Tibial nerve (tissue), 3 donors: ENCODE measurements around the gene EFCAB7.

Experiments
- POLR2A ChIP-seq, 2 donors: fragments of 450-650 bp; IDR thresholded peaks; one replicate each; pipeline ENCODE4 v1.6.1; 2017; ENCODE audit warnings: antibody characterized with exemption in 2 of 2, mild to moderate bottlenecking in 2 of 2, moderate library complexity in 2 of 2
- TF ChIP-seq, protein P1 (sequence below), 5 experiments: fragments of 200-600 bp in 3 of 5; fragments of 450-650 bp in 2 of 5; sonication (generic) in 3 of 5; IDR thresholded peaks; one replicate each; pipeline ENCODE4 v1.5.1; 2016 to 2019; ENCODE audit warnings: antibody characterized with exemption in 5 of 5, mild to moderate bottlenecking in 3 of 5, moderate library complexity in 2 of 5

DNA sequence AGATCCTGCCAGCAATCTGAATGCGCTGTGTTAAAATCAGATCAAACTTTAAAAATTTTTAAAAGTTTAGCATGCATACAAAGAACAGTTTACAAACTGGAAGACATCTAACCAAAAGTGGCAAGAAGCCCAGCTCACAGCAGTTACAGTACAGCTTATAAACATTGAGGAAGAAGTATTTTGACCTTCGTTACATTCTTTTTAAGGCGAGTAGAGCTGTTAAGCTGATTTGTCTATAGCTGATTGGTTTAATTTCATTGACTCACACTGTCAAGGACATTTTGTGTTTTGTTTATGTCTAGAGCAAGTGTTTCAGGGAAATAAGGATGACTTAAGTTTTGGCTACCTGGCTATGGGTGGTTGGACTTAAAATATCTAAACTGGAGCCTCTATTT lies 66.8 kb downstream of the EFCAB7 start:
- TF ChIP-seq, protein P1, sequence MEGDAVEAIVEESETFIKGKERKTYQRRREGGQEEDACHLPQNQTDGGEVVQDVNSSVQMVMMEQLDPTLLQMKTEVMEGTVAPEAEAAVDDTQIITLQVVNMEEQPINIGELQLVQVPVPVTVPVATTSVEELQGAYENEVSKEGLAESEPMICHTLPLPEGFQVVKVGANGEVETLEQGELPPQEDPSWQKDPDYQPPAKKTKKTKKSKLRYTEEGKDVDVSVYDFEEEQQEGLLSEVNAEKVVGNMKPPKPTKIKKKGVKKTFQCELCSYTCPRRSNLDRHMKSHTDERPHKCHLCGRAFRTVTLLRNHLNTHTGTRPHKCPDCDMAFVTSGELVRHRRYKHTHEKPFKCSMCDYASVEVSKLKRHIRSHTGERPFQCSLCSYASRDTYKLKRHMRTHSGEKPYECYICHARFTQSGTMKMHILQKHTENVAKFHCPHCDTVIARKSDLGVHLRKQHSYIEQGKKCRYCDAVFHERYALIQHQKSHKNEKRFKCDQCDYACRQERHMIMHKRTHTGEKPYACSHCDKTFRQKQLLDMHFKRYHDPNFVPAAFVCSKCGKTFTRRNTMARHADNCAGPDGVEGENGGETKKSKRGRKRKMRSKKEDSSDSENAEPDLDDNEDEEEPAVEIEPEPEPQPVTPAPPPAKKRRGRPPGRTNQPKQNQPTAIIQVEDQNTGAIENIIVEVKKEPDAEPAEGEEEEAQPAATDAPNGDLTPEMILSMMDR (IDR thresholded peaks at IDR 0.05) = no peak
- no peak for TF ChIP-seq POLR2A (IDR thresholded peaks at IDR 0.05)
